ENCODE results near the gene DNAJA1. TPM values are rescaled to one million over a fixed set of nuclear protein-coding genes. Genes with fewer than 3 reads are reported as not detected.
"Not testable (repeated sequence)": the region's sequence is repeated elsewhere in the genome, so short reads cannot be mapped to it uniquely, and the experiment has no call there.

Gene DNAJA1
- 152 TPM for polyA plus RNA-seq (2012; ENCODE audit: missing spikeins)

DNA sequence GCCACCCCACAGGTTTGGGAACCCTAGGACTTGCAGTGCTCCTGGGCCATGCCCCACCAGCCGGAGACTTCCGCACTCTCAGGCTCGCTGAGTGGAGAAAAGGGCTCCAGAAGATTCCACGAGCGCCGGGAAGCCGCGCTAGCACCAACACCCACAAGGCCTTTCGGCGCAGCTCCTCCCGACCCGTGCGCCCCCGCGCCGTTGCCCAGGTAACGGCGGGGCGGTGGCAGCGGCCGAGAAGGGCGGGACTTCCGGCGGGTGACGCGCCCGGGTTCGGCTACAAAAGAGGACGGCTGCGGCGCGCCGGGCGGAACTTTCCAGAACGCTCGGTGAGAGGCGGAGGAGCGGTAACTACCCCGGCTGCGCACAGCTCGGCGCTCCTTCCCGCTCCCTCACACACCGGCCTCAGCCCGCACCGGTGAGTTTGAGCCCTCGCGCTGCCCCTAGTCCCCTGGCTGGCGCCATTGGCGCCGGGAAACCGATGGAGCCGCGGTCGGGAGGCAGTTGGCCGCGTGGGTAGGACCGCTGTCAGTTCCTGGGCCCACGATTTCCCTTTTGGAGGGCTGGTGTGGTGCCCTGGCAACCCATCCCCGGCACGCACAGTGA lies at the start of gene DNAJA1:
TSS of gene DNAJA1 (plus strand) at position 308 of the 606 bp plus-strand sequence. CDS start 1,212 bp downstream, outside the sequence.
- peak; percentile 98 for FAIRE-seq
- DNase-seq (ENCODE audit: insufficient read length) = peak; percentile 81
- TF ChIP-seq POLR2AphosphoS5 (IDR thresholded peaks at IDR 0.05; ENCODE audit: low read depth, low read length) (peak; percentile 99), TAF1 (IDR thresholded peaks at IDR 0.05; ENCODE audit: borderline replicate concordance, low read depth, low read length) (peak; percentile 96), POLR2A (IDR thresholded peaks at IDR 0.05; ENCODE audit: low read depth, low read length) (peak; percentile 100)

DNA sequence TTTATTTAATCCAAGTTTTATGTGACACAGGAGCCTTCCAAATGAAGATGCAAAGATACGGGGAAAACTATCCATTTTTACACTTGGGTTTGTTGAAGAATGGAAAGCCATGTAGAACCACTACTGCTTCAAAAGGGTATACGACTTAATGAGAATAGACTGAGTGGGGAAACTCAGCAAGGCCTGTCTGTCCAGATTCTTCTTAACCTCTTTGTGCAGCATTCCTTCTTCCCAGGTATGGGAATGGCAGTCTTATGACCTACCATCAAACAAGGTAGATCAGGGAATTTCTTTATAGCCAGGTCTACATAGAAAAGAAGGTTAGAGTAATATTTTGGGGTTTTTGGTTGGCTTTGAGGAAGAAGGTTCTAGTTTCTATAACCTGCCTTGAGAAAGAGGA lies 47.0 kb upstream of the DNAJA1 start:
- DNase-seq (ENCODE audit: insufficient read length) (no peak), FAIRE-seq (no peak)
- no peak for TF ChIP-seq POLR2AphosphoS5 (IDR thresholded peaks at IDR 0.05; ENCODE audit: low read depth, low read length)
- TF ChIP-seq TAF1 (IDR thresholded peaks at IDR 0.05; ENCODE audit: borderline replicate concordance, low read depth, low read length) = no peak
- no peak for TF ChIP-seq POLR2A (IDR thresholded peaks at IDR 0.05; ENCODE audit: low read depth, low read length)

DNA sequence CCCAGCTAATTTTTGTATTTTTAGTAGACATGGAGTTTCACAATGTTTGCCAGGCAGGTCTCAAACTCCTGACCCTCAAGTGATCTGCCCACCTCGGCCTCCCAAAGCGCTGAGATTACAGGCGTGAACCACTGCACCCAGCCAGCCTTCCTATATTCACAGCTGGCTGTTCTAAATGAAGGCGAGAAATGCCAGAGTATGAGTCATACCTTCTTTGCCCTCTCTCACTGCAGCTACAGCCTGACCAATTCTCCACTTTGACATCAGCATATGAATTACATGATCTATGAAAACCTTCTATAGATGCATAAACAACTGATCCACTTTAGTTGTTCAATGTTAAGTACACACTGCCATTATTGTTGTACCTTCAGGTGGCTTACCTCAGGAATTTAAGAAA lies 38.1 kb upstream of the DNAJA1 start:
- no peak for DNase-seq (ENCODE audit: insufficient read length)
- FAIRE-seq = no peak
- TF ChIP-seq TAF1 (IDR thresholded peaks at IDR 0.05; ENCODE audit: borderline replicate concordance, low read depth, low read length) = no peak
- TF ChIP-seq POLR2AphosphoS5 (IDR thresholded peaks at IDR 0.05; ENCODE audit: low read depth, low read length) = no peak
- no peak for TF ChIP-seq POLR2A (IDR thresholded peaks at IDR 0.05; ENCODE audit: low read depth, low read length)

DNA sequence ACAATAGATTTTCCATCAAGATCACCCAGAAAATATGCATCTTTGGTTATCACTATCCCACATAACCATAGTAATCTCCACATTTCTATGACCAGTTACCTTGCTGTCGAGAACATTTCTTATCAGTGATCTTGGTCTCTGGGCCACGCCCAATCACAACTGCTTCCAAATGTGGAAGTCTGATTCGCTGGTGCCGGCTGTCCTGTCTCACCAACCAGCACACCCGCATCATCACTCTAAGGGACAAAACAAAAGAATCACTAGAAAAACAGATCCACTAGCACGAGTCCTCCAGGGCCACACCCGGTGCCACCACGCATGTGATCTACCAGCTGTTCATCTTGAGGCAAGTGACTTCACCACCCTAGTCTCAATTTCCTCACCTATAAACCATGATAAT lies 35.4 kb upstream of the DNAJA1 start:
- TF ChIP-seq POLR2AphosphoS5 (IDR thresholded peaks at IDR 0.05; ENCODE audit: low read depth, low read length) (no peak), POLR2A (IDR thresholded peaks at IDR 0.05; ENCODE audit: low read depth, low read length) (no peak), TAF1 (IDR thresholded peaks at IDR 0.05; ENCODE audit: borderline replicate concordance, low read depth, low read length) (no peak)
- DNase-seq (ENCODE audit: insufficient read length) (no peak), FAIRE-seq (no peak)

DNA sequence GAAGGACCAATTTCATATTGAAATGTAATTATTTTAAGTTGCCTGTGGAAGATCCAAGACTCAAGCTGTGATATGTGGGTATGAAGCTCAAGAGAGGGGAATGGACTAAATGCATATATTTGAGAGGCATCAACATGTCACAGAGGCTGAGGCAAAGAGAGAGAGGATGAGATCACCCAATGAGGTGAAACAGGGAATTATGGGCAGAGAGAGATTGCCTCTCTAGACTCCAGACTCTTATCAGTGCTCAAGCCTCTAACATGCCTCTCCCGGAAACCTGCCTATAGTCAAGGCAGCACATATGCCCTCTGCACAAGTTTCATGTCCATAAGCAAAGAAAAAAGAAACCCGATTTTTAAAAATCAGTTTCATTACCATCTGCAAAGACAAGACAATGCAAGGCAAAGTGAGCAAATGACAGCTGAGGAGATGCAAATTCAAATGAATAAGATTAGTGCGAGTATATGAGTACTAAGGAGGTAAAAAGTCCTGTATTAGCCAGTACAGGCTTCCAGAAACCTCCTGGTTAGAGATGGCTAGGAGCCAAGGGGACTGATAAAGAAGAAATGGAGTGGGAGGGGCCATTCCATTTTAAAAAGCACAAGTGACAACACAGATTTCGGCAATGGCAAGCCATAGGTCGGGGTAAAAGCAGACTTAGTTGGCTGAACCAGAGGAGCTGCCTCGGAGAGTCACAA lies 33.0 kb upstream of the DNAJA1 start:
- DNase-seq (ENCODE audit: insufficient read length) (no peak), FAIRE-seq (no peak)
- no peak for TF ChIP-seq TAF1 (IDR thresholded peaks at IDR 0.05; ENCODE audit: borderline replicate concordance, low read depth, low read length)
- no peak for TF ChIP-seq POLR2A (IDR thresholded peaks at IDR 0.05; ENCODE audit: low read depth, low read length)
- no peak for TF ChIP-seq POLR2AphosphoS5 (IDR thresholded peaks at IDR 0.05; ENCODE audit: low read depth, low read length)

DNA sequence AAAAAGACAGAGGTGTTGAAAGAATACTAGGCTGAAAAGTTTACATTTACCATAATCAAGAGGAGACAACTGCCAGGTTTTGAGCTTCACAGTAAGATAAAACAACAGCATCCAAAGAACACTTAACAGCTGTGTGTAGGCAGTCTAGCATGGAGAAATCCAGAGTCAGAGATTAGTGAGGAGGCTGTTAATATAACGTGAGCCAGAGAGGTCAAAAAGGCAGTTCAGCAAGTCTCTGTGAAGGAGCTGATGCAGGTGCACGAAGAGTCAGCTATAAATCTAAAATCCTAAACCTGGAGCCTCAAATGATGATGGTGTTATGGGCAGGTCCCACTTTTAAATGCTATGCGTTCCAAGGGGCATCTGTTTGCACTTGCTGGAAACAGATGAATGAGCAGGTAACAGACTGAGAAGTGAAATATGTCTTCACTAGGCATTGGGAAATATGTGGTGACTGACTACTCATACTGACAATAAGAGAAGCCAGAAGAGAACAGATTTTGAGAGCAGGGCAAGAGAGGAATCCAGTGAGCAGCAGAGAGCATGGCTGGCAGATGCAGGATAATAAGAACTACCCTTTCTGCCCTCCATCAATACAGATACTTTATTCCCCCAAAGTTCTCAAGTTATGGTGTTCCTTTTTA lies 32.4 kb upstream of the DNAJA1 start:
- no peak for FAIRE-seq
- no peak for TF ChIP-seq TAF1 (IDR thresholded peaks at IDR 0.05; ENCODE audit: borderline replicate concordance, low read depth, low read length)
- no peak for TF ChIP-seq POLR2AphosphoS5 (IDR thresholded peaks at IDR 0.05; ENCODE audit: low read depth, low read length)
- TF ChIP-seq POLR2A (IDR thresholded peaks at IDR 0.05; ENCODE audit: low read depth, low read length) = no peak
- DNase-seq (ENCODE audit: insufficient read length) = no peak

DNA sequence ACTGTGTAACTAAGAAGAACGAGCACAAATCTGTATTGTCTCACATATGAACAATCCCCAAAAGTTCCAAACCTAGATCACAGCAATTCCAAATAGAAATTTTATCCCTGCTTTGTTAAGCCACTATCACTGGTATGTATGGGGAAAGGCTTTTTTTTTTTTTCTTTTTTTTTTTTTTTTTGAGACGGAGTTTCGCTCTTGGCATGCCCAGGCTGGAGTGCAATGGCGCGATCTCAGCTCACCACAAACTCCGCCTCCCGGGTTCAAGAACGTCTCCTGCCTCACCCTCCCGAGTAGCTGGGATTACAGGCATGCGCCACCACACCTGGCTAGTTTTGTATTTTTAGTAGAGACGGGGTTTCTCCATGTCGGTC lies 24.4 kb upstream of the DNAJA1 start:
- not testable (repeated sequence) for FAIRE-seq; DNase-seq (ENCODE audit: insufficient read length)

DNA sequence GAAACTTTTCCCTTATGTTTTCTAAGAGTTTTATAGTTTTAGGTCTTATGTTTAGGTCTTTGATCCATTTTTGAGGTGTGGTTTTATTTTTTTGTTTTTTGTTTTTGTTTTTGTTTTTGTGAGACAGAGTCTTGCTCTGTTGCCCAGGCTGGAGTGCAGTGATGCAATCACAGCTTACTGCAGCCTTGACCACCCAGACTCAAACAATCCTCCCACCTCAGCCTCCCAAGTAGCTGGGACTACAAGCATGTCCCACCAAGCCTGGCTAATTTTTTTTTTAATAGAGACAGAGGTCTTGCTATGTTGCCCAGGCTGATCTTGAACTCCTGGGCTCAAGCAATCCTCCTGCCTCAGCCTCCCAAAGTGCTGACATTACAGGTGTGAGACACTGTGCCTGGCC lies 19.7 kb upstream of the DNAJA1 start:
- not testable (repeated sequence) for DNase-seq (ENCODE audit: insufficient read length); FAIRE-seq

DNA sequence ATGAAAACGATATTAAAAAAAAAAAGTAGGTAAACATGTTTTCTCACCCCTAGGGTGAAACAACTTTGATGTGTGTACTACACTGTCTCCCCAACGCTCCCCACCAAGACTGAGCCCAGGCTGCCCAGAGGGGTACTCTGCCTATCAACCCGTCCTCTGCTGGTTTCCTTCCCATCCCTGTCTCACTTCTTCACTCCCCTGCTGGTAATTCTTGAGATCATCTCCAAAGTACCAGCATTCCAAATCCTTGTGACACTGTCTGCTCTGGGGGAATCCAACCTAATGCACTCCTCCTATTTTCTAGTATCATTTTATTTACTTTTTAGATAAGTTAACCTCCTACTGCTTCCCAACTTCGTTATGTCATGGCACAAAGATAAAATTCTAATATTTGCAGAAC lies 17.3 kb upstream of the DNAJA1 start:
- FAIRE-seq (no peak), DNase-seq (ENCODE audit: insufficient read length) (no peak)
- TF ChIP-seq TAF1 (IDR thresholded peaks at IDR 0.05; ENCODE audit: borderline replicate concordance, low read depth, low read length) (no peak), POLR2AphosphoS5 (IDR thresholded peaks at IDR 0.05; ENCODE audit: low read depth, low read length) (no peak), POLR2A (IDR thresholded peaks at IDR 0.05; ENCODE audit: low read depth, low read length) (no peak)

DNA sequence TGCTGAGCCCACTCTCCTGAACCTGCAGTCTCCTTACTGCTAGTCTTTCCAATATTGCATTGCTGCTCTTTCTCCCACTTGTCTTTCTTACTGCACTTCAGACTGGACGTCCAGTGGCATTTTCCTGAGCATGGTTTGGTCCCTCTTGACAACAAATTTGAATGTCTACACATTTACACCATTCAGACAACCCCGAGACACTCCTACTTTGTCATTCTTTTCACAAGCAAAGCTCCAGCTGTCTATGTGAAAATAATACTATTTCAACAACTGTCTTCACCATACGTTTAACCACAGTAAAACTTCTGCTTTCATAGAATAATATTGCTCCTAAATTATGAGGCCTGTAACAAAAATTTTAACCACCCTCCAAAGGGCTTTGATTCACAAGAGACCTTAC lies 13.2 kb upstream of the DNAJA1 start:
- FAIRE-seq (no peak), DNase-seq (ENCODE audit: insufficient read length) (no peak)
- TF ChIP-seq TAF1 (IDR thresholded peaks at IDR 0.05; ENCODE audit: borderline replicate concordance, low read depth, low read length) (no peak), POLR2A (IDR thresholded peaks at IDR 0.05; ENCODE audit: low read depth, low read length) (no peak), POLR2AphosphoS5 (IDR thresholded peaks at IDR 0.05; ENCODE audit: low read depth, low read length) (no peak)

DNA sequence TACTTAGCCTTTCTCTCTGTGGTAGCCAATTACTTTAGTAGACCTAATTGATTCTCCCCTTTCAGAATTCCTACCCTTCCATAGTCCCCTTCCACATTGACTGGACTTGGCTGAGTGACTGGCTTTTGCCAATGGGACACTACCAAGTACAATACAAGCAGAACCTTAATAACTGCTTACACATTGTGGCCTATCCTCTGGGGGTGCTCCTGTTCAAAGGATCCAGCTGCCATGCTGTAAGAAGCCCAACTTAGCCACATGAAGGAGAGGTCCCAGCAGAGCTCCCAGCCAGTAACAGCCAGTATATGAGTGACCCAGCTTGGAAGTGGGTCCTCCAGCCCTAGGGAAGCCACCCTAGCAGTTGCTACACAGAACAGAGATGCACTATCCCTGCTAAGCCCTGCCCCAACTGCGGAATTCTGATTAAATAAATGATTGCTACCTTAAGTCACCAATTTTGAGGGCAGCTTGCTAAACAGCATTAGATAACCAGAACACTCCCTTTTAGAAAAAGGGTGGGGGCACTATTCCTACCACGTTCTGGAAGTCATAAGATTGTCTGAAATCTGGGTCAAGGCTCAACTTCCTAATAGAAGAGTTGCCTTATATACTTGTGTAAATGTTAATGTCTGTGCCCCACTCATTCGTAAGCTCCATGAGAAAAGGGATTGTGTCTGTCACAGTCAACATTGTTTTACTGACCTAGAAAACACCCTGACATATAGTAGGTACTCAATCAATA lies 12.6 kb upstream of the DNAJA1 start:
- FAIRE-seq (no peak), DNase-seq (ENCODE audit: insufficient read length) (no peak)
- TF ChIP-seq POLR2A (IDR thresholded peaks at IDR 0.05; ENCODE audit: low read depth, low read length) = no peak
- no peak for TF ChIP-seq TAF1 (IDR thresholded peaks at IDR 0.05; ENCODE audit: borderline replicate concordance, low read depth, low read length)
- no peak for TF ChIP-seq POLR2AphosphoS5 (IDR thresholded peaks at IDR 0.05; ENCODE audit: low read depth, low read length)

Data from GM12892 (cell line).